GM19238 (cell line): Measurements from ENCODE around the gene MYLK4.

Experiments used
- DNase-seq: peaks from one replicate; pipeline ENCODE4 v3.0.0; 2011; ENCODE audit warnings: low spot score; ENCODE audit not compliant: insufficient read length

MYLK4 gene

GRCh38 chr6:2734488-2735166 is 16.1 kb downstream of the MYLK4 start:
- DNase-seq, result no peak

- no peak for DNase-seq
Observed at GRCh38 chr6:2733736-2734480, 16.8 kb downstream of the MYLK4 start.

GRCh38 chr6:2733324-2733723 is 17.4 kb downstream of the MYLK4 start:
- peak; percentile 58 for DNase-seq

- no peak for DNase-seq
Observed at GRCh38 chr6:2732503-2733089, 18.1 kb downstream of the MYLK4 start.

GRCh38 chr6:2731281-2731909 is 19.3 kb downstream of the MYLK4 start:
- no peak for DNase-seq

- no peak for DNase-seq
Observed at GRCh38 chr6:2730353-2731107, 20.2 kb downstream of the MYLK4 start.

- no peak for DNase-seq
Observed at GRCh38 chr6:2729921-2730320, 20.8 kb downstream of the MYLK4 start.

GRCh38 chr6:2725999-2726567 is 24.6 kb downstream of the MYLK4 start:
- DNase-seq, result peak; percentile 16

GRCh38 chr6:2725364-2725988 is 25.2 kb downstream of the MYLK4 start:
- DNase-seq, result no peak

GRCh38 chr6:2721219-2721618 is 29.5 kb downstream of the MYLK4 start:
- DNase-seq, result no peak

GRCh38 chr6:2719093-2719455 is 31.6 kb downstream of the MYLK4 start:
- DNase-seq, result no peak

- no peak for DNase-seq
Observed at GRCh38 chr6:2718334-2719092, 32.2 kb downstream of the MYLK4 start.

GRCh38 chr6:2716936-2717700 is 33.6 kb downstream of the MYLK4 start:
- no peak for DNase-seq

- DNase-seq, result no peak
Observed at GRCh38 chr6:2715737-2716136, 35.0 kb downstream of the MYLK4 start.

GRCh38 chr6:2714111-2714895 is 36.4 kb downstream of the MYLK4 start:
- no peak for DNase-seq

- DNase-seq, result no peak
Observed at GRCh38 chr6:2713473-2714110, 37.1 kb downstream of the MYLK4 start.

GRCh38 chr6:2712102-2712501 is 38.6 kb downstream of the MYLK4 start:
- no peak for DNase-seq

- no peak for DNase-seq
Observed at GRCh38 chr6:2710412-2710811, 40.3 kb downstream of the MYLK4 start.
